Measurements from ENCODE around the gene ERC2.

DNA sequence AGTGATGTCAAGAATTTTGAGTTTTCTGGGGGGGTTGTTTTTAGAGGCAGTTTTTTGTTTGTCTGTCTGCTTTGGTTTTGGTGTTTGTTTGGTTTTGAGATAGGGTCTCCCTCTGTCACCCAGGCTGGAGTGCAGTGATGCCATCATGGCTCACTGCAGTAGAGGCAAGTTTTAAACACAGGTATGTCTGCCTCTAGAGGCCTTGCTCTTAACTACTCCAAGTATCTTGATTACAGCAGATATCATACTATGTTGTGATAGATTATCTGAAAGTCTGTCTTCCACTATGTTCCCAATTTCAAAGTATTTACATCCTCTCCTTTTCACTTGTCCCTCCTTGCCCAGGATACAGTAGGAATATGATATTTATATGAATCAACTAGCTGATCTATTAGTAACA, 57.7 kb downstream of the ERC2 start:
- TF ChIP-seq GATA3 (IDR thresholded peaks at IDR 0.05; ENCODE audit: low read depth, low read length) (no peak), GATA2 (IDR thresholded peaks at IDR 0.05; ENCODE audit: low read depth, low read length) (no peak)

Data from SH-SY5Y (cell line).